ENCODE measurements around the gene TNRC18.

The TNRC18 gene

GRCh38 chr7:5442757-5443305, 19.2 kb upstream of the TNRC18 start:
- H3K9ac ChIP-seq (ENCODE audit: low read length) = no peak overlapping the region
- H3K27ac ChIP-seq (ENCODE audit: low read depth, low read length) = no peak overlapping the region
- H3K27me3 ChIP-seq (ENCODE audit: control insufficient read depth, insufficient read depth, low read length) = no peaks in the 10 kb centered on the region
- no peaks in the 10 kb centered on the region for H3K36me3 ChIP-seq (ENCODE audit: control insufficient read depth, insufficient read depth, low read length)
- no peaks in the 10 kb centered on the region for H3K4me1 ChIP-seq (ENCODE audit: control insufficient read depth, insufficient read depth, low read length)
- H3K4me3 ChIP-seq (ENCODE audit: low read length) = no peak overlapping the region

- Histone ChIP-seq H3K9ac (ENCODE audit: low read length) (no peak overlapping the region), H3K4me3 (ENCODE audit: low read length) (no peak overlapping the region), H3K27ac (ENCODE audit: low read depth, low read length) (no peak overlapping the region), H3K36me3 (ENCODE audit: control insufficient read depth, insufficient read depth, low read length) (no peaks in the 10 kb centered on the region), H3K27me3 (ENCODE audit: control insufficient read depth, insufficient read depth, low read length) (no peaks in the 10 kb centered on the region), H3K4me1 (ENCODE audit: control insufficient read depth, insufficient read depth, low read length) (no peaks in the 10 kb centered on the region)
Observed at GRCh38 chr7:5441840-5442503, 18.3 kb upstream of the TNRC18 start.

GRCh38 chr7:5439572-5440496, 16.2 kb upstream of the TNRC18 start:
- H3K36me3 ChIP-seq (ENCODE audit: control insufficient read depth, insufficient read depth, low read length) = no peaks in the 10 kb centered on the region
- no peaks in the 10 kb centered on the region for H3K27me3 ChIP-seq (ENCODE audit: control insufficient read depth, insufficient read depth, low read length)
- H3K9ac ChIP-seq (ENCODE audit: low read length) = no peak overlapping the region
- no peak overlapping the region for H3K4me3 ChIP-seq (ENCODE audit: low read length)
- no peaks in the 10 kb centered on the region for H3K4me1 ChIP-seq (ENCODE audit: control insufficient read depth, insufficient read depth, low read length)
- no peak overlapping the region for H3K27ac ChIP-seq (ENCODE audit: low read depth, low read length)

GRCh38 chr7:5439209-5439571, 15.6 kb upstream of the TNRC18 start:
- Histone ChIP-seq H3K4me1 (ENCODE audit: control insufficient read depth, insufficient read depth, low read length) (no peaks in the 10 kb centered on the region), H3K36me3 (ENCODE audit: control insufficient read depth, insufficient read depth, low read length) (no peaks in the 10 kb centered on the region), H3K27ac (ENCODE audit: low read depth, low read length) (no peak overlapping the region), H3K27me3 (ENCODE audit: control insufficient read depth, insufficient read depth, low read length) (no peaks in the 10 kb centered on the region), H3K9ac (ENCODE audit: low read length) (no peak overlapping the region), H3K4me3 (ENCODE audit: low read length) (no peak overlapping the region)

- peaks cover 2% of the 10 kb centered on the region for H3K36me3 ChIP-seq (ENCODE audit: control insufficient read depth, insufficient read depth, low read length)
- no peak overlapping the region for H3K9ac ChIP-seq (ENCODE audit: low read length)
- H3K27me3 ChIP-seq (ENCODE audit: control insufficient read depth, insufficient read depth, low read length) = no peaks in the 10 kb centered on the region
- no peak overlapping the region for H3K4me3 ChIP-seq (ENCODE audit: low read length)
- H3K4me1 ChIP-seq (ENCODE audit: control insufficient read depth, insufficient read depth, low read length) = no peaks in the 10 kb centered on the region
- no peak overlapping the region for H3K27ac ChIP-seq (ENCODE audit: low read depth, low read length)
Observed at GRCh38 chr7:5437987-5438386, 14.4 kb upstream of the TNRC18 start.

GRCh38 chr7:5437348-5437892, 13.8 kb upstream of the TNRC18 start:
- H3K36me3 ChIP-seq (ENCODE audit: control insufficient read depth, insufficient read depth, low read length) = peaks cover 2% of the 10 kb centered on the region
- H3K4me3 ChIP-seq (ENCODE audit: low read length) = no peak overlapping the region
- H3K27me3 ChIP-seq (ENCODE audit: control insufficient read depth, insufficient read depth, low read length) = no peaks in the 10 kb centered on the region
- no peak overlapping the region for H3K9ac ChIP-seq (ENCODE audit: low read length)
- no peak overlapping the region for H3K27ac ChIP-seq (ENCODE audit: low read depth, low read length)
- H3K4me1 ChIP-seq (ENCODE audit: control insufficient read depth, insufficient read depth, low read length) = no peaks in the 10 kb centered on the region

- no peak overlapping the region for H3K9ac ChIP-seq (ENCODE audit: low read length)
- no peak overlapping the region for H3K4me3 ChIP-seq (ENCODE audit: low read length)
- no peaks in the 10 kb centered on the region for H3K27me3 ChIP-seq (ENCODE audit: control insufficient read depth, insufficient read depth, low read length)
- no peaks in the 10 kb centered on the region for H3K4me1 ChIP-seq (ENCODE audit: control insufficient read depth, insufficient read depth, low read length)
- no peak overlapping the region for H3K27ac ChIP-seq (ENCODE audit: low read depth, low read length)
- H3K36me3 ChIP-seq (ENCODE audit: control insufficient read depth, insufficient read depth, low read length) = peaks cover 2% of the 10 kb centered on the region
Observed at GRCh38 chr7:5436003-5436678, 12.5 kb upstream of the TNRC18 start.

- H3K4me3 ChIP-seq (ENCODE audit: low read length) = no peak overlapping the region
- peaks cover 2% of the 10 kb centered on the region for H3K36me3 ChIP-seq (ENCODE audit: control insufficient read depth, insufficient read depth, low read length)
- H3K27me3 ChIP-seq (ENCODE audit: control insufficient read depth, insufficient read depth, low read length) = no peaks in the 10 kb centered on the region
- no peak overlapping the region for H3K27ac ChIP-seq (ENCODE audit: low read depth, low read length)
- H3K4me1 ChIP-seq (ENCODE audit: control insufficient read depth, insufficient read depth, low read length) = no peaks in the 10 kb centered on the region
- no peak overlapping the region for H3K9ac ChIP-seq (ENCODE audit: low read length)
Observed at GRCh38 chr7:5435291-5436002, 11.8 kb upstream of the TNRC18 start.

- Histone ChIP-seq H3K4me1 (ENCODE audit: control insufficient read depth, insufficient read depth, low read length) (peaks cover 7% of the 10 kb centered on the region), H3K27me3 (ENCODE audit: control insufficient read depth, insufficient read depth, low read length) (no peaks in the 10 kb centered on the region), H3K36me3 (ENCODE audit: control insufficient read depth, insufficient read depth, low read length) (peaks cover 2% of the 10 kb centered on the region), H3K27ac (ENCODE audit: low read depth, low read length) (no peak overlapping the region), H3K9ac (ENCODE audit: low read length) (no peak overlapping the region), H3K4me3 (ENCODE audit: low read length) (no peak overlapping the region)
Observed at GRCh38 chr7:5433181-5433580, 9.5 kb upstream of the TNRC18 start.

- Histone ChIP-seq H3K27ac (ENCODE audit: low read depth, low read length) (no peak overlapping the region), H3K4me1 (ENCODE audit: control insufficient read depth, insufficient read depth, low read length) (peaks cover 7% of the 10 kb centered on the region), H3K9ac (ENCODE audit: low read length) (no peak overlapping the region), H3K4me3 (ENCODE audit: low read length) (no peak overlapping the region), H3K36me3 (ENCODE audit: control insufficient read depth, insufficient read depth, low read length) (peaks cover 2% of the 10 kb centered on the region), H3K27me3 (ENCODE audit: control insufficient read depth, insufficient read depth, low read length) (no peaks in the 10 kb centered on the region)
Observed at GRCh38 chr7:5432691-5433090, 9.1 kb upstream of the TNRC18 start.

- no peak overlapping the region for H3K4me3 ChIP-seq (ENCODE audit: low read length)
- H3K9ac ChIP-seq (ENCODE audit: low read length) = no peak overlapping the region
- H3K36me3 ChIP-seq (ENCODE audit: control insufficient read depth, insufficient read depth, low read length) = peaks cover 2% of the 10 kb centered on the region
- no peak overlapping the region for H3K27ac ChIP-seq (ENCODE audit: low read depth, low read length)
- peaks cover 7% of the 10 kb centered on the region for H3K4me1 ChIP-seq (ENCODE audit: control insufficient read depth, insufficient read depth, low read length)
- H3K27me3 ChIP-seq (ENCODE audit: control insufficient read depth, insufficient read depth, low read length) = no peaks in the 10 kb centered on the region
Observed at GRCh38 chr7:5431560-5432015, 8.0 kb upstream of the TNRC18 start.

Data from rectal smooth muscle tissue (tissue), 1 donor.